Neural progenitor cell (in vitro differentiated cells): ENCODE measurements around the gene SHLD1.

Experiments
- CTCF ChIP-seq: fragments of 200-600 bp; sonication (generic); IDR thresholded peaks from 2 replicates; pipeline ENCODE4 v1.5.1; 2017; ENCODE audit warnings: antibody characterized with exemption, mild to moderate bottlenecking
- EZH2phosphoT487 ChIP-seq: fragments of 200-600 bp; sonication (generic); IDR thresholded peaks from 2 replicates; pipeline ENCODE4 v1.6.1; 2017; ENCODE audit warnings: antibody characterized with exemption

GRCh38 chr20:5714261-5715041 lies 35.8 kb upstream of the SHLD1 start:
- TF ChIP-seq CTCF (no peak), EZH2phosphoT487 (no peak)
